Hepatocyte (in vitro differentiated cells): ENCODE data around the gene IL3RA. TPM values are rescaled to one million over a fixed set of nuclear protein-coding genes. Genes with fewer than 3 reads are reported as not detected.

Source experiments
- DNase-seq: peaks from one replicate; pipeline ENCODE4 v3.0.0-alpha.2; 2016; ENCODE audit warnings: low spot score
- H2AFZ ChIP-seq: fragments of 200-600 bp; sonication (generic); 2 replicates; pipeline ENCODE4 v1.6.0; 2016; ENCODE audit warnings: antibody characterized with exemption, mild to moderate bottlenecking
- H3K27ac ChIP-seq: fragments of 200-600 bp; sonication (generic); 2 replicates; pipeline ENCODE4 v1.5.1; 2016; ENCODE audit warnings: mild to moderate bottlenecking
- H3K27me3 ChIP-seq: fragments of 200-600 bp; sonication (generic); 2 replicates; pipeline ENCODE4 v1.6.1; 2016
- H3K36me3 ChIP-seq: fragments of 200-600 bp; sonication (generic); replicated peaks from 2 replicates; pipeline ENCODE4 v1.5.1; 2016; ENCODE audit warnings: low read depth; ENCODE audit not compliant: insufficient read depth
- H3K4me1 ChIP-seq: fragments of 200-600 bp; sonication (generic); 2 replicates; pipeline ENCODE4 v1.5.1; 2016; ENCODE audit warnings: mild to moderate bottlenecking, moderate library complexity; ENCODE audit not compliant: insufficient read depth
- H3K4me2 ChIP-seq: fragments of 200-600 bp; sonication (generic); 2 replicates; pipeline ENCODE4 v1.6.0; 2016
- H3K4me3 ChIP-seq: fragments of 200-600 bp; sonication (generic); 2 replicates; pipeline ENCODE4 v1.5.1; 2016; ENCODE audit warnings: mild to moderate bottlenecking
- H3K79me2 ChIP-seq: fragments of 200-600 bp; sonication (generic); 2 replicates; pipeline ENCODE4 v1.6.0; 2017; ENCODE audit warnings: mild to moderate bottlenecking
- H3K9me2 ChIP-seq: fragments of 200-600 bp; sonication (generic); replicated peaks from 2 replicates; pipeline ENCODE4 v1.6.0; 2017; ENCODE audit warnings: mild to moderate bottlenecking; ENCODE audit not compliant: insufficient read depth
- H3K9me3 ChIP-seq: fragments of 200-600 bp; sonication (generic); 2 replicates; pipeline ENCODE4 v1.5.1; 2016; ENCODE audit warnings: low read depth, mild to moderate bottlenecking
- H4K20me1 ChIP-seq: fragments of 200-600 bp; sonication (generic); 2 replicates; pipeline ENCODE4 v1.6.0; 2016; ENCODE audit warnings: mild to moderate bottlenecking; ENCODE audit not compliant: insufficient read depth, poor library complexity, severe bottlenecking
- EZH2 ChIP-seq: fragments of 200-600 bp; sonication (generic); IDR thresholded peaks from 2 replicates; pipeline ENCODE4 v1.6.1; 2016; ENCODE audit warnings: antibody characterized with exemption, mild to moderate bottlenecking, borderline replicate concordance
- EZH2phosphoT487 ChIP-seq: fragments of 200-600 bp; sonication (generic); IDR thresholded peaks from one replicate; pipeline ENCODE4 v1.6.1; 2018; ENCODE audit warnings: antibody characterized with exemption, mild to moderate bottlenecking, low read depth, moderate library complexity; ENCODE audit not compliant: unreplicated experiment, severe bottlenecking
- WGBS: methylation state at CpG from one replicate; pipeline ENCODE4 v1.1.6; 2016; ENCODE audit warnings: low lambda C conversion rate; ENCODE audit errors: missing lambda C conversion rate; 5-methylcytosine and 5-hydroxymethylcytosine counted together
- polyA plus RNA-seq: library from polyadenylated mRNA; unstranded; fragments of >200 nt; fragmentation: Nextera tagmentation; extraction: Ambion mirVana; gene quantifications from 2 replicates; pipeline ENCODE4 v1.2.1, GENCODE V29; 2016
- total RNA-seq: library from RNA; depleted of rRNA; stranded (reverse); fragments of >200 nt; gene quantifications from 2 replicates; pipeline ENCODE4 v1.2.3, GENCODE V29; 2014
- TF ChIP-seq, protein P1 (sequence below): fragments of 200-600 bp; sonication (generic); IDR thresholded peaks from 2 replicates; pipeline ENCODE4 v1.5.1; 2016; ENCODE audit warnings: antibody characterized with exemption, mild to moderate bottlenecking; ENCODE audit not compliant: poor library complexity

The IL3RA gene
- total and polyA plus RNA-seq, 2 experiments from 2014 or later = 0.30 to 0.42 TPM

- no peaks in the 10 kb centered on the region for H3K36me3 ChIP-seq
- no peak overlapping the region for H3K4me3 ChIP-seq
- H3K4me2 ChIP-seq = no peak overlapping the region
- no peak overlapping the region for H2AFZ ChIP-seq
- no peaks in the 10 kb centered on the region for H3K27me3 ChIP-seq
- H3K9me3 ChIP-seq = no peaks in the 10 kb centered on the region
- 71% methylated on average over 14 of the region's 14 CpGs for WGBS
- TF ChIP-seq EZH2 (no peak), EZH2phosphoT487 (no peak)
- TF ChIP-seq, protein P1, sequence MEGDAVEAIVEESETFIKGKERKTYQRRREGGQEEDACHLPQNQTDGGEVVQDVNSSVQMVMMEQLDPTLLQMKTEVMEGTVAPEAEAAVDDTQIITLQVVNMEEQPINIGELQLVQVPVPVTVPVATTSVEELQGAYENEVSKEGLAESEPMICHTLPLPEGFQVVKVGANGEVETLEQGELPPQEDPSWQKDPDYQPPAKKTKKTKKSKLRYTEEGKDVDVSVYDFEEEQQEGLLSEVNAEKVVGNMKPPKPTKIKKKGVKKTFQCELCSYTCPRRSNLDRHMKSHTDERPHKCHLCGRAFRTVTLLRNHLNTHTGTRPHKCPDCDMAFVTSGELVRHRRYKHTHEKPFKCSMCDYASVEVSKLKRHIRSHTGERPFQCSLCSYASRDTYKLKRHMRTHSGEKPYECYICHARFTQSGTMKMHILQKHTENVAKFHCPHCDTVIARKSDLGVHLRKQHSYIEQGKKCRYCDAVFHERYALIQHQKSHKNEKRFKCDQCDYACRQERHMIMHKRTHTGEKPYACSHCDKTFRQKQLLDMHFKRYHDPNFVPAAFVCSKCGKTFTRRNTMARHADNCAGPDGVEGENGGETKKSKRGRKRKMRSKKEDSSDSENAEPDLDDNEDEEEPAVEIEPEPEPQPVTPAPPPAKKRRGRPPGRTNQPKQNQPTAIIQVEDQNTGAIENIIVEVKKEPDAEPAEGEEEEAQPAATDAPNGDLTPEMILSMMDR = no peak
- no peaks in the 10 kb centered on the region for H4K20me1 ChIP-seq
- no peaks in the 10 kb centered on the region for H3K9me2 ChIP-seq
- no peak overlapping the region for H3K27ac ChIP-seq
- DNase-seq = no peak
- no peaks in the 10 kb centered on the region for H3K4me1 ChIP-seq
- H3K79me2 ChIP-seq = no peaks in the 10 kb centered on the region
Observed at GRCh38 chrX:1416965-1417760, 80.6 kb downstream of the IL3RA start.

GRCh38 chrX:1417921-1418771 lies 81.6 kb downstream of the IL3RA start:
- Histone ChIP-seq H4K20me1 (no peaks in the 10 kb centered on the region), H2AFZ (no peak overlapping the region), H3K36me3 (no peaks in the 10 kb centered on the region), H3K79me2 (no peaks in the 10 kb centered on the region), H3K27ac (no peak overlapping the region), H3K4me2 (no peak overlapping the region), H3K9me3 (no peaks in the 10 kb centered on the region), H3K4me1 (no peaks in the 10 kb centered on the region), H3K9me2 (no peaks in the 10 kb centered on the region), H3K27me3 (no peaks in the 10 kb centered on the region), H3K4me3 (no peak overlapping the region)
- 94% methylated on average over 20 of the region's 20 CpGs for WGBS
- DNase-seq = no peak
- TF ChIP-seq, protein P1 = no peak
- no peak for TF ChIP-seq EZH2phosphoT487
- TF ChIP-seq EZH2 = no peak

DNA sequence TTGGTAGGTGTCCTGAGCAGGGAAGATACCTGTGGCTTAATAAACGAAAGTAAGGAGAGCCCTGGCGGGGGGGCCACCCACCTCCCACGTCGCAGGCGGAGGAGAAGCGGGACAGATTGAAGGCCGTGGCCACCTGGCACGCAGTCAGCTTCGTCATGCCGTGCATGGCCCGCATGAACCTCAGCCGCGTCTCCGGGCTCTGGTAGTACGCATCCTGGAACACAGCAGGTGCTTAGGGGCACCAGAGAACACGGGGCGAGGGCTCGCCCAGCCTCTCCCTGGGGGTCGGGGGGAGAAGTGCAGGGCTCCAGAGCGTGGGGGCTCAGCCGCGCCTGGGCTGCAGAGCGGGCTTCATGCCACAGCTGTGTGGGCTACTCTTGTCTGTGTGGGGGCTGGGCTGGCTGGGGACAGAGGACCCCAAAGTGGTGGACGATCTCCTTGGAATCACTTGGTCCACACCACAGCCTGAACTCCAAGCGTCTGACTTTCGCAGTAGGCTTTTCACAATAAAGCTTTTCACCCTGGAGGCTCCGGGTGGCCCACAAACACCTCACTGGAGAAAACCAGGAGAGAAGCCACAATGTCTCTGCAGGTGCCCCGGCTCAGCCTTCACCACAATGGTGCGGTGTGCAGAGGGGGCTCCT lies 82.4 kb downstream of the IL3RA start:
- no peaks in the 10 kb centered on the region for H3K9me3 ChIP-seq
- H3K36me3 ChIP-seq = no peaks in the 10 kb centered on the region
- H3K4me1 ChIP-seq = no peaks in the 10 kb centered on the region
- no peak overlapping the region for H2AFZ ChIP-seq
- no peak overlapping the region for H3K4me2 ChIP-seq
- no peak for TF ChIP-seq EZH2phosphoT487
- TF ChIP-seq EZH2 = no peak
- TF ChIP-seq, protein P1 = no peak
- H3K27me3 ChIP-seq = no peaks in the 10 kb centered on the region
- DNase-seq = no peak
- H3K9me2 ChIP-seq = no peaks in the 10 kb centered on the region
- no peaks in the 10 kb centered on the region for H4K20me1 ChIP-seq
- H3K27ac ChIP-seq = no peak overlapping the region
- no peaks in the 10 kb centered on the region for H3K79me2 ChIP-seq
- WGBS = 93% methylated on average over 28 of the region's 29 CpGs
- H3K4me3 ChIP-seq = no peak overlapping the region
